22Rv1 (cell line): ENCODE measurements around the gene OR5AC2.

Experiments used
- ZFX ChIP-seq: fragments of 450-650 bp; IDR thresholded peaks from 2 replicates; pipeline ENCODE4 v1.6.1; 2017; ENCODE audit warnings: antibody characterized with exemption, borderline replicate concordance
- TF ChIP-seq, protein P1 (sequence below): fragments of 450-650 bp; IDR thresholded peaks from 2 replicates; pipeline ENCODE4 v1.5.1; 2017; ENCODE audit warnings: mild to moderate bottlenecking

GRCh38 chr3:98114264-98114663 is 27.3 kb downstream of the OR5AC2 start:
- TF ChIP-seq, protein P1, sequence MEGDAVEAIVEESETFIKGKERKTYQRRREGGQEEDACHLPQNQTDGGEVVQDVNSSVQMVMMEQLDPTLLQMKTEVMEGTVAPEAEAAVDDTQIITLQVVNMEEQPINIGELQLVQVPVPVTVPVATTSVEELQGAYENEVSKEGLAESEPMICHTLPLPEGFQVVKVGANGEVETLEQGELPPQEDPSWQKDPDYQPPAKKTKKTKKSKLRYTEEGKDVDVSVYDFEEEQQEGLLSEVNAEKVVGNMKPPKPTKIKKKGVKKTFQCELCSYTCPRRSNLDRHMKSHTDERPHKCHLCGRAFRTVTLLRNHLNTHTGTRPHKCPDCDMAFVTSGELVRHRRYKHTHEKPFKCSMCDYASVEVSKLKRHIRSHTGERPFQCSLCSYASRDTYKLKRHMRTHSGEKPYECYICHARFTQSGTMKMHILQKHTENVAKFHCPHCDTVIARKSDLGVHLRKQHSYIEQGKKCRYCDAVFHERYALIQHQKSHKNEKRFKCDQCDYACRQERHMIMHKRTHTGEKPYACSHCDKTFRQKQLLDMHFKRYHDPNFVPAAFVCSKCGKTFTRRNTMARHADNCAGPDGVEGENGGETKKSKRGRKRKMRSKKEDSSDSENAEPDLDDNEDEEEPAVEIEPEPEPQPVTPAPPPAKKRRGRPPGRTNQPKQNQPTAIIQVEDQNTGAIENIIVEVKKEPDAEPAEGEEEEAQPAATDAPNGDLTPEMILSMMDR, result no peak
- no peak for TF ChIP-seq ZFX
